ENCODE data around the gene DCDC2C.

DNA sequence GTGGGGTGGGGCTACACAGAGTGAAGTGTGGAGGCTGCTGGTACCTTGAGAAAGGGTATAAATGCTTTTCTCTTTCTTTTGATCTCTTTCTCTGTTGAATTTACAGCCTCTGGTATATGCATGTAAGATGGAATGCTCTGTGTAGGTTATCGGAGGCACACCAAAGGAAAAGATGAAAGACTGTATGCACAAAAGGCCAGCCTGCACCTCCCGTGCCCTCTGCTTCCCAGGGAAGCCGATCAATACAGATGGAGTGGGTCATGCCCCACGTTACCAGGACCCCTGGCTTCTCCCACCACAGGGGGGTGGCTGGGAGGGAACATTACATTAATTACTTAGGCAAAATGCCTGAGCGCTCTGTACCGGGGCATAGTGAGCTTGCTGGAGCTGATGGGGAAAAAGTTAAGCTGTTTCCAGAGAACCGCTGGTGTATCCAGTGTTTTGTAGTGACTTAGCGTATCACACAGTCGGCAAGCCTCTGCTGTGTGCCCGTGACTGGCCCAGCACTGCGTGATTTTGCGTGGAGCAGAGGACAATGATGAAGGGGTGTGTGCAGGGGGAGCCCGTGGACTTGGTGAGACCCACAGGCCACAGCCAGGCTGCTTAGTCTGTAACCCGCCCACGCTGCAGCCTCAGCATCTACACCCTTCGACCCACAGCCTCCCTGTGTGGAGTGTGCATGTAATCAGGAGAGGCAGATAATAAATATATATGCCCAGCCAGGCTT lies 37.3 kb upstream of the DCDC2C start:
- TF ChIP-seq, protein P1, sequence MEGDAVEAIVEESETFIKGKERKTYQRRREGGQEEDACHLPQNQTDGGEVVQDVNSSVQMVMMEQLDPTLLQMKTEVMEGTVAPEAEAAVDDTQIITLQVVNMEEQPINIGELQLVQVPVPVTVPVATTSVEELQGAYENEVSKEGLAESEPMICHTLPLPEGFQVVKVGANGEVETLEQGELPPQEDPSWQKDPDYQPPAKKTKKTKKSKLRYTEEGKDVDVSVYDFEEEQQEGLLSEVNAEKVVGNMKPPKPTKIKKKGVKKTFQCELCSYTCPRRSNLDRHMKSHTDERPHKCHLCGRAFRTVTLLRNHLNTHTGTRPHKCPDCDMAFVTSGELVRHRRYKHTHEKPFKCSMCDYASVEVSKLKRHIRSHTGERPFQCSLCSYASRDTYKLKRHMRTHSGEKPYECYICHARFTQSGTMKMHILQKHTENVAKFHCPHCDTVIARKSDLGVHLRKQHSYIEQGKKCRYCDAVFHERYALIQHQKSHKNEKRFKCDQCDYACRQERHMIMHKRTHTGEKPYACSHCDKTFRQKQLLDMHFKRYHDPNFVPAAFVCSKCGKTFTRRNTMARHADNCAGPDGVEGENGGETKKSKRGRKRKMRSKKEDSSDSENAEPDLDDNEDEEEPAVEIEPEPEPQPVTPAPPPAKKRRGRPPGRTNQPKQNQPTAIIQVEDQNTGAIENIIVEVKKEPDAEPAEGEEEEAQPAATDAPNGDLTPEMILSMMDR (IDR thresholded peaks at IDR 0.05), result no peak
- no peak for TF ChIP-seq POLR2A (IDR thresholded peaks at IDR 0.05)
